Esophagus muscularis mucosa (tissue), 4 donors: Measurements from ENCODE around the gene CLCNKA. TPM values are rescaled to one million over a fixed set of nuclear protein-coding genes. Genes with fewer than 3 reads are reported as not detected.

Experiments used
- DNase-seq: peaks from one replicate; pipeline ENCODE4 v3.0.0-alpha.2; 2017; ENCODE audit errors: extremely low spot score
- H3K27ac ChIP-seq, 4 donors: fragments of 200-600 bp; sonication (generic); replicated peaks in 1 of 4; 1 replicate in 3 of 4; 2 replicates in 1 of 4; pipeline ENCODE4 v1.5.1; 2016 to 2019; ENCODE audit warnings: mild to moderate bottlenecking in 1 of 4
- H3K27me3 ChIP-seq, 4 donors: fragments of 200-600 bp; sonication (generic); one replicate each; pipeline versions ENCODE4 v1.5.1 to v1.6.0; 2016 to 2019
- H3K36me3 ChIP-seq, 4 donors: fragments of 200-600 bp; sonication (generic); one replicate each; pipeline ENCODE4 v1.5.1; 2016 to 2019
- H3K4me1 ChIP-seq, 4 donors: fragments of 200-600 bp; sonication (generic); one replicate each; pipeline ENCODE4 v1.5.1; 2016 to 2019
- H3K4me3 ChIP-seq, 4 donors: fragments of 200-600 bp; sonication (generic); 1 replicate in 2 of 4; 2 replicates in 2 of 4; pipeline ENCODE4 v1.5.1; 2016 to 2019; ENCODE audit warnings: mild to moderate bottlenecking in 4 of 4, moderate library complexity in 1 of 4
- H3K9me3 ChIP-seq, 4 donors: fragments of 200-600 bp; sonication (generic); 1 replicate in 3 of 4; 2 replicates in 1 of 4; pipeline ENCODE4 v1.5.1; 2016 to 2019
- CTCF ChIP-seq, 3 experiments: fragments of 200-600 bp in 2 of 3; fragments of 450-650 bp in 1 of 3; sonication (generic) in 2 of 3; IDR thresholded peaks; one replicate each; pipeline ENCODE4 v1.5.1; 2017 to 2019; ENCODE audit warnings: antibody characterized with exemption in 3 of 3, mild to moderate bottlenecking in 2 of 3, moderate library complexity in 1 of 3
- EP300 ChIP-seq: sonication (generic); formaldehyde crosslinking; IDR thresholded peaks from one replicate; pipeline ENCODE4 v1.6.1; 2017; ENCODE audit warnings: antibody characterized with exemption
- POLR2A ChIP-seq: fragments of 450-650 bp; IDR thresholded peaks from one replicate; pipeline ENCODE4 v1.6.1; 2017; ENCODE audit warnings: antibody characterized with exemption, moderate library complexity, mild to moderate bottlenecking, low read depth
- POLR2AphosphoS5 ChIP-seq, 2 donors: sonication (generic); formaldehyde crosslinking; IDR thresholded peaks; one replicate each; pipeline ENCODE4 v1.6.1; 2017; ENCODE audit warnings: antibody characterized with exemption in 2 of 2
- WGBS: methylation state at CpG from one replicate; pipeline ENCODE4 v1.1.5; 2018; 5-methylcytosine and 5-hydroxymethylcytosine counted together
- intact Hi-C: fragments of 100-400 bp; cut with DNase I; formaldehyde crosslinking; loops from one replicate; pipeline ENCODE4 v1.15.1; 2023
- total RNA-seq, 4 donors: library from RNA; depleted of rRNA; stranded (reverse); fragments of >200 nt; gene quantifications; one replicate each; pipeline versions ENCODE4 v1.1.0 to v1.2.1, GENCODE V29; 2016

The CLCNKA gene
- total RNA-seq, 4 donors from 2014 or later: 0.17 to 0.42 (median 0.33) TPM; not detected in 1

- Histone ChIP-seq H3K27ac (peak overlapping the region; percentile 92 to 99 (median 98)), H3K36me3 (peaks cover 0 to 24% (median 0%) of the 10 kb centered on the region in 4 donors), H3K4me3 (peak overlapping the region; percentile 46 to 72 (median 55)), H3K9me3 (no peaks in the 10 kb centered on the region), H3K27me3 (no peaks in the 10 kb centered on the region), H3K4me1 (peaks cover 32 to 65% (median 58%) of the 10 kb centered on the region in 4 donors)
- 36% methylated on average over 10 of the region's 28 CpGs for WGBS
- intact Hi-C loops: no loop called here
- DNase-seq: no peak
- TF ChIP-seq EP300 (peak; percentile 12), CTCF (IDR thresholded peaks at IDR 0.05) (no peak), POLR2AphosphoS5 (IDR thresholded peaks at IDR 0.05) (peak; percentile 73 to 84), POLR2A (no peak)
Measured at GRCh38 chr1:16013220-16013907, 8.5 kb upstream of the CLCNKA start.

GRCh38 chr1:16013908-16014258, 8.0 kb upstream of the CLCNKA start:
- no peak for TF ChIP-seq POLR2AphosphoS5 (IDR thresholded peaks at IDR 0.05)
- no peak for TF ChIP-seq POLR2A
- no peak for TF ChIP-seq EP300
- no peak for TF ChIP-seq CTCF (IDR thresholded peaks at IDR 0.05)
- H3K36me3 ChIP-seq: peaks cover 0 to 24% (median 0%) of the 10 kb centered on the region in 4 donors
- H3K27me3 ChIP-seq: no peaks in the 10 kb centered on the region
- intact Hi-C loops: no loop called here
- no peaks in the 10 kb centered on the region for H3K9me3 ChIP-seq
- H3K4me1 ChIP-seq: peaks cover 37 to 67% (median 64%) of the 10 kb centered on the region in 4 donors
- peak overlapping the region in 2 of 4 donors; percentile 59 to 72 for H3K4me3 ChIP-seq
- H3K27ac ChIP-seq: peak overlapping the region; percentile 92 to 99 (median 98)
- WGBS: 53% methylated on average over 3 of the region's 4 CpGs
- no peak for DNase-seq

- H3K4me1 ChIP-seq: peaks cover 45 to 77% (median 73%) of the 10 kb centered on the region in 4 donors
- intact Hi-C loops: no loop called here
Measured at GRCh38 chr1:16014509-16015482, 7.0 kb upstream of the CLCNKA start.

GRCh38 chr1:16015491-16015890, 6.3 kb upstream of the CLCNKA start:
- intact Hi-C loops: no loop called here
- WGBS: 71% methylated on average over 14 of the region's 25 CpGs
- peaks cover 49 to 83% (median 80%) of the 10 kb centered on the region in 4 donors for H3K4me1 ChIP-seq
- H3K9me3 ChIP-seq: no peaks in the 10 kb centered on the region
- H3K36me3 ChIP-seq: peaks cover 0 to 24% (median 0%) of the 10 kb centered on the region in 4 donors
- TF ChIP-seq CTCF (IDR thresholded peaks at IDR 0.05): no peak
- H3K27ac ChIP-seq: peak overlapping the region; percentile 92 to 99 (median 98)
- H3K4me3 ChIP-seq: peak overlapping the region; percentile 59 to 72 (median 66)
- no peak for DNase-seq
- no peaks in the 10 kb centered on the region for H3K27me3 ChIP-seq

More at GRCh38 chr1:16014509-16015482, 7.0 kb upstream of the CLCNKA start:
- H3K9me3 ChIP-seq: no peaks in the 10 kb centered on the region
- 54% methylated on average over 10 of the region's 17 CpGs for WGBS
- peak overlapping the region; percentile 59 to 72 (median 66) for H3K4me3 ChIP-seq
- H3K27me3 ChIP-seq: no peaks in the 10 kb centered on the region
- TF ChIP-seq POLR2AphosphoS5 (IDR thresholded peaks at IDR 0.05) (peak; percentile 64 to 71), POLR2A (no peak)
- no peak for DNase-seq
- peak overlapping the region; percentile 92 to 99 (median 98) for H3K27ac ChIP-seq
- peaks cover 0 to 24% (median 0%) of the 10 kb centered on the region in 4 donors for H3K36me3 ChIP-seq
